ENCODE data around the gene NUP98.
"Not testable (repeated sequence)": the region's sequence is repeated elsewhere in the genome, so short reads cannot be mapped to it uniquely, and the experiment has no call there.

NUP98 gene

GRCh38 chr11:3799143-3799542 is 1.8 kb upstream of the NUP98 start:
- TF ChIP-seq CTCF (IDR thresholded peaks at IDR 0.05; ENCODE audit: borderline replicate concordance, insufficient read depth, low read depth, low read length) = no peak
- H3K4me3 ChIP-seq (ENCODE audit: low read depth, low read length) = no peak overlapping the region

- TF ChIP-seq CTCF (IDR thresholded peaks at IDR 0.05; ENCODE audit: borderline replicate concordance, insufficient read depth, low read depth, low read length) = no peak
- H3K4me3 ChIP-seq (ENCODE audit: low read depth, low read length) = peak overlapping the region; percentile 99
These were observed 489 bp downstream of the NUP98 start for GRCh38 chr11:3796801-3797328.

GRCh38 chr11:3796346-3796745 is 1.0 kb downstream of the NUP98 start:
- TF ChIP-seq CTCF (IDR thresholded peaks at IDR 0.05; ENCODE audit: borderline replicate concordance, insufficient read depth, low read depth, low read length) = no peak
- H3K4me3 ChIP-seq (ENCODE audit: low read depth, low read length) = peak overlapping the region; percentile 99

GRCh38 chr11:3796002-3796311 is 1.4 kb downstream of the NUP98 start:
- no peak overlapping the region for H3K4me3 ChIP-seq (ENCODE audit: low read depth, low read length)
- no peak for TF ChIP-seq CTCF (IDR thresholded peaks at IDR 0.05; ENCODE audit: borderline replicate concordance, insufficient read depth, low read depth, low read length)

GRCh38 chr11:3795131-3796001 is 2.0 kb downstream of the NUP98 start:
- TF ChIP-seq CTCF (IDR thresholded peaks at IDR 0.05; ENCODE audit: borderline replicate concordance, insufficient read depth, low read depth, low read length) = no peak
- no peak overlapping the region for H3K4me3 ChIP-seq (ENCODE audit: low read depth, low read length)

GRCh38 chr11:3794387-3794786 is 3.0 kb downstream of the NUP98 start:
- not testable (repeated sequence) for H3K4me3 ChIP-seq (ENCODE audit: low read depth, low read length)

GRCh38 chr11:3786781-3787428 is 10.4 kb downstream of the NUP98 start:
- no peak for TF ChIP-seq CTCF (IDR thresholded peaks at IDR 0.05; ENCODE audit: borderline replicate concordance, insufficient read depth, low read depth, low read length)
- H3K4me3 ChIP-seq (ENCODE audit: low read depth, low read length) = no peak overlapping the region

Data from GM12875 (cell line).